Measurements from ENCODE around the gene ANKS6. TPM values are rescaled to one million over a fixed set of nuclear protein-coding genes. Genes with fewer than 3 reads are reported as not detected.

Gene ANKS6
- total RNA-seq, 1 experiment from 2014 or later = 19.6 TPM

DNA sequence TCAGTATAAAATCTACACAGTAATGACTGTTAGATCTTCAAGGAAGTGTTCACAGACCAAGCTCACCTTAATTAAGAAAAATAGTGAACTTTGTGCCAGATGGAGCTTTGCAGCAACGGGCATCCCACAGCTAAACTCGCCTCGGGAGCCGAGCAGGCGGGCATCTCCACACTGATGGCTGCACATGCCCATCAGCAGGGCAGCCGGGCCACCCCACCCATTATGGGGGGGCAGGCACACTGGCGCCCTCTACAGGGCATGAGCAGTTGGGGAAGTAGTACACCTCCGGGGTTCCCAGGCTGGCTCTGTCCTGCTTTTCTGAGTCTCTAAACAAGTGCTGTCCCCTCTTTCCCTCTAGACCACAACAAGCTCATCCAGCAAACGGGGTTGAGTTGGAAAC is 21.6 kb downstream of the ANKS6 start:
- in situ Hi-C loops (cut with HindIII; ENCODE audit: low pct_unique_long_range_greater_than_20kb, low sequenced_read_pairs) (no loop called here), intact Hi-C loops (cut with micrococcal nuclease; ENCODE audit: unreplicated experiment) (loop anchor here (5.0 kb wide), 1 partner anchor 457 kb away; no protein-coding TSS in a partner anchor)
- no peaks in the 10 kb centered on the region for H3K27me3 ChIP-seq (ENCODE audit: control insufficient read depth, insufficient read depth, low read length)
- no peaks in the 10 kb centered on the region for H3K36me3 ChIP-seq (ENCODE audit: control insufficient read depth, insufficient read depth, low read length)
- POLR2A ChIA-PET = no interaction called here
- peak; percentile 60; the same call in 1 of the 2 replicates for ATAC-seq
- H3K9me3 ChIP-seq (ENCODE audit: control insufficient read depth, insufficient read depth, low read depth, low read length) = no peaks in the 10 kb centered on the region
- no TSS peak for BruUV-seq (replicated peaks)
- H3K4me3 ChIP-seq (ENCODE audit: low read depth in 2 of 2, low read length in 2 of 2) = no peak overlapping the region
- no peak for DNase-seq (ENCODE audit: low read depth, low spot score)
- CTCF ChIA-PET = no interaction called here
- no peaks in the 10 kb centered on the region for H3K4me1 ChIP-seq (ENCODE audit: control insufficient read depth, insufficient read depth, low read length)
- TF ChIP-seq TCF7L2 (IDR thresholded peaks at IDR 0.05; ENCODE audit: low read depth, low read length) (no peak), CTCF (IDR thresholded peaks at IDR 0.05) (peak; percentile 79), POLR2AphosphoS5 (IDR thresholded peaks at IDR 0.05; ENCODE audit: low read depth, low read length) (no peak), SIN3A (IDR thresholded peaks at IDR 0.05; ENCODE audit: borderline replicate concordance, insufficient read depth, low read depth, low read length) (no peak)
- TF ChIP-seq, protein P1, sequence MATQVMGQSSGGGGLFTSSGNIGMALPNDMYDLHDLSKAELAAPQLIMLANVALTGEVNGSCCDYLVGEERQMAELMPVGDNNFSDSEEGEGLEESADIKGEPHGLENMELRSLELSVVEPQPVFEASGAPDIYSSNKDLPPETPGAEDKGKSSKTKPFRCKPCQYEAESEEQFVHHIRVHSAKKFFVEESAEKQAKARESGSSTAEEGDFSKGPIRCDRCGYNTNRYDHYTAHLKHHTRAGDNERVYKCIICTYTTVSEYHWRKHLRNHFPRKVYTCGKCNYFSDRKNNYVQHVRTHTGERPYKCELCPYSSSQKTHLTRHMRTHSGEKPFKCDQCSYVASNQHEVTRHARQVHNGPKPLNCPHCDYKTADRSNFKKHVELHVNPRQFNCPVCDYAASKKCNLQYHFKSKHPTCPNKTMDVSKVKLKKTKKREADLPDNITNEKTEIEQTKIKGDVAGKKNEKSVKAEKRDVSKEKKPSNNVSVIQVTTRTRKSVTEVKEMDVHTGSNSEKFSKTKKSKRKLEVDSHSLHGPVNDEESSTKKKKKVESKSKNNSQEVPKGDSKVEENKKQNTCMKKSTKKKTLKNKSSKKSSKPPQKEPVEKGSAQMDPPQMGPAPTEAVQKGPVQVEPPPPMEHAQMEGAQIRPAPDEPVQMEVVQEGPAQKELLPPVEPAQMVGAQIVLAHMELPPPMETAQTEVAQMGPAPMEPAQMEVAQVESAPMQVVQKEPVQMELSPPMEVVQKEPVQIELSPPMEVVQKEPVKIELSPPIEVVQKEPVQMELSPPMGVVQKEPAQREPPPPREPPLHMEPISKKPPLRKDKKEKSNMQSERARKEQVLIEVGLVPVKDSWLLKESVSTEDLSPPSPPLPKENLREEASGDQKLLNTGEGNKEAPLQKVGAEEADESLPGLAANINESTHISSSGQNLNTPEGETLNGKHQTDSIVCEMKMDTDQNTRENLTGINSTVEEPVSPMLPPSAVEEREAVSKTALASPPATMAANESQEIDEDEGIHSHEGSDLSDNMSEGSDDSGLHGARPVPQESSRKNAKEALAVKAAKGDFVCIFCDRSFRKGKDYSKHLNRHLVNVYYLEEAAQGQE (IDR thresholded peaks at IDR 0.05; ENCODE audit: insufficient read depth in 1 of 2, low read depth in 2 of 2, low read length in 1 of 2) = no peak
- H3K27ac ChIP-seq (ENCODE audit: low read length) = no peak overlapping the region

- no peak for TF ChIP-seq TCF7L2 (IDR thresholded peaks at IDR 0.05; ENCODE audit: low read depth, low read length)
- TF ChIP-seq SIN3A (IDR thresholded peaks at IDR 0.05; ENCODE audit: borderline replicate concordance, insufficient read depth, low read depth, low read length) = no peak
- TF ChIP-seq POLR2AphosphoS5 (IDR thresholded peaks at IDR 0.05; ENCODE audit: low read depth, low read length) = no peak
- no peak for TF ChIP-seq CTCF (IDR thresholded peaks at IDR 0.05)
- Histone ChIP-seq H3K4me1 (ENCODE audit: control insufficient read depth, insufficient read depth, low read length) (no peaks in the 10 kb centered on the region), H3K4me3 (ENCODE audit: low read depth in 2 of 2, low read length in 2 of 2) (no peak overlapping the region), H3K27ac (ENCODE audit: low read length) (no peak overlapping the region), H3K27me3 (ENCODE audit: control insufficient read depth, insufficient read depth, low read length) (no peaks in the 10 kb centered on the region), H3K36me3 (ENCODE audit: control insufficient read depth, insufficient read depth, low read length) (no peaks in the 10 kb centered on the region), H3K9me3 (ENCODE audit: control insufficient read depth, insufficient read depth, low read depth, low read length) (no peaks in the 10 kb centered on the region)
- ChIA-PET CTCF (interaction anchor here (0.7 kb wide), 1 partner anchor 463 kb away, joined by 5 read pairs; no protein-coding TSS in a partner anchor), POLR2A (no interaction called here)
- in situ Hi-C loops (cut with HindIII; ENCODE audit: low pct_unique_long_range_greater_than_20kb, low sequenced_read_pairs) = no loop called here
- intact Hi-C loops (cut with micrococcal nuclease; ENCODE audit: unreplicated experiment) = no loop called here
- BruUV-seq (replicated peaks) = no TSS peak
- DNase-seq (ENCODE audit: low read depth, low spot score) (no peak), ATAC-seq (no peak)
These were observed 22.6 kb downstream of the ANKS6 start for GRCh38 chr9:98773721-98774120.
